ES-I3 (cell line): Measurements from ENCODE around the gene TMEM45A.

Experiments
- H3K36me3 ChIP-seq: 2 replicates; pipeline ENCODE4 v1.6.1; 2013; ENCODE audit warnings: mild to moderate bottlenecking, low read length, control low read depth, moderate library complexity; ENCODE audit not compliant: insufficient read depth
- H3K4me1 ChIP-seq: 2 replicates; pipeline ENCODE4 v1.6.1; 2013; ENCODE audit warnings: mild to moderate bottlenecking, control low read depth, low read length; ENCODE audit not compliant: insufficient read depth
- H3K9ac ChIP-seq: 2 replicates; pipeline ENCODE4 v1.6.1; 2013; ENCODE audit warnings: low read depth, mild to moderate bottlenecking, low read length, moderate library complexity
- H3K9me3 ChIP-seq: 2 replicates; pipeline ENCODE4 v1.6.1; 2013; ENCODE audit warnings: mild to moderate bottlenecking, low read length, moderate library complexity; ENCODE audit not compliant: control insufficient read depth, insufficient read depth

Gene TMEM45A

GRCh38 chr3:100611221-100611620, 118.8 kb downstream of the TMEM45A start:
- Histone ChIP-seq H3K9me3 (no peaks in the 10 kb centered on the region), H3K36me3 (no peaks in the 10 kb centered on the region), H3K9ac (no peak overlapping the region), H3K4me1 (no peaks in the 10 kb centered on the region)

DNA sequence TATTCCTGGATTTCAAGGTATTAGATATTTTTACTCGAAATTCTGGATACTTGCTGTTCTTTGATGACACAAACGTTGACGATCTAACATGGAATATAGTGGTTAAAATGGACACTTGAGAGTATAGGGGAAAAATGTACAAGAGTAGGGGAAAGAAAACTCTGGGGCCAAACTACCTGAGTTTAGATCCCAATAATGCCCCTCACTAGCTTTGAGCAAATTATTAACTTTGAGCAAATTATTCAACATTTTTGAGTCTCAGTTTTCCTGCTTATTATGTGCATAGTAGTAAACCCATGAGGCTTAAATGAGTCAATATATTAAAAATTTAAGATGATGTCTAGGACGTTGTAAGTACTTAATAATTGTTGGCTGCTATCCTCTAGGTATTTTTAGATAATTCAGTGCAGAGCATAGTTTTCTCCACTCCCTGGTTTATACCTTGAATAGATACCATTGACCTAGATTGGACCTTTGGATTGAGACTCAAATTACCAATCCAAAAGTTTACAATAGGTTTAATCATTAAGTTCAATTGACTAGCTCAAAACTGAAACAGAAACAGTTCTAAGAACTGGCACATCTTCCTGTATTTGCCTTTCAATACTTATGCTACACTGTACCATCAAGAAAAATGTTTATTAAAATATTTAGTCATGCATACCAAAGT, 121.4 kb downstream of the TMEM45A start:
- H3K36me3 ChIP-seq, result no peaks in the 10 kb centered on the region
- no peaks in the 10 kb centered on the region for H3K4me1 ChIP-seq
- no peak overlapping the region for H3K9ac ChIP-seq
- no peaks in the 10 kb centered on the region for H3K9me3 ChIP-seq

DNA sequence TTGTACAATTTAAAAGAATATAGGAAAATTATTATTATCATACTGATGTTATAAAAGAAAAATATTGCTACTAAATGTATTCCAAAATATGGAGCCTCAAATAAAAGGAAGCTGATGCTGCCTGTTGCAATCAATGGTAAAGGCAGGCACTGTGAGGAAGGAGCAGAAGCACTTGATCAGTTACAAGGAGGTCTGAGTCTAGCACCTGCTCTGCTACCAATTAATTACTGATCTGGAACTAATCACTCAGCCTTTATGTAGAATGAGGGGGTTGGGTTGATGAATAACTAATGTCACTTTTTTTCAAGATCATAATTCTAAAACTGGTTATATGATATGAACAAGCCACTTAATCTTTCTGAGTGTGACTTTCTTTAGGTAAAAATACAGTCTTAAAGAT, 122.5 kb downstream of the TMEM45A start:
- Histone ChIP-seq H3K4me1 (no peaks in the 10 kb centered on the region), H3K9me3 (no peaks in the 10 kb centered on the region), H3K36me3 (no peaks in the 10 kb centered on the region), H3K9ac (no peak overlapping the region)

- no peak overlapping the region for H3K9ac ChIP-seq
- no peaks in the 10 kb centered on the region for H3K9me3 ChIP-seq
- no peaks in the 10 kb centered on the region for H3K4me1 ChIP-seq
- H3K36me3 ChIP-seq, result no peaks in the 10 kb centered on the region
These were observed 123.3 kb downstream of the TMEM45A start for GRCh38 chr3:100615684-100616083.

GRCh38 chr3:100621251-100621650, 128.8 kb downstream of the TMEM45A start:
- Histone ChIP-seq H3K9me3 (no peaks in the 10 kb centered on the region), H3K36me3 (no peaks in the 10 kb centered on the region), H3K9ac (no peak overlapping the region), H3K4me1 (no peaks in the 10 kb centered on the region)
